GM18511 (cell line): Measurements from ENCODE around the gene CCDC190.
"Not testable (repeated sequence)": the region's sequence is repeated elsewhere in the genome, so short reads cannot be mapped to it uniquely, and the experiment has no call there.

Experiments used
- ATAC-seq: cut with Tn5 transposase; IDR thresholded peaks from one replicate; pipeline ENCODE4 v1.9.1; 2021; ENCODE audit warnings: mild to moderate bottlenecking, moderate library complexity; ENCODE audit not compliant: unreplicated experiment

The CCDC190 gene

DNA sequence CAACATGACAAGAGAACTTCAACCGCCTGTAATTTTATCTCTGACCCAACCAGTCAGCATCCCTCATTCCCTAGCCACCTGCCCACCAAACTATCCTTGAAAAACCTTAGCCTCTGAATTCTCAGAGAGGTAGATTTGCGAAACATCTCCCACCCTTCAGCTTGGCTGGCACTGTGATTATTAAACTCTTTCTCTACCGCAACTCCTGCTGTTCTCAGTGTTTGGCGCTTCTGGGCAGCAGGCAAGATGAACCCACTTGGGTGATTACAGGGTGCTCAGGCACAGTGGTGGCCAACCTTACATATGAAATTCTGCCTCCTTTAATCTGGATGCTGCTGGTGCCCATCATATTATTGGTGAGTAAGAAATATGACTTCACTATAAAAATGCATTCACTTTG lies 22.1 kb downstream of the CCDC190 start:
- ATAC-seq = no peak

DNA sequence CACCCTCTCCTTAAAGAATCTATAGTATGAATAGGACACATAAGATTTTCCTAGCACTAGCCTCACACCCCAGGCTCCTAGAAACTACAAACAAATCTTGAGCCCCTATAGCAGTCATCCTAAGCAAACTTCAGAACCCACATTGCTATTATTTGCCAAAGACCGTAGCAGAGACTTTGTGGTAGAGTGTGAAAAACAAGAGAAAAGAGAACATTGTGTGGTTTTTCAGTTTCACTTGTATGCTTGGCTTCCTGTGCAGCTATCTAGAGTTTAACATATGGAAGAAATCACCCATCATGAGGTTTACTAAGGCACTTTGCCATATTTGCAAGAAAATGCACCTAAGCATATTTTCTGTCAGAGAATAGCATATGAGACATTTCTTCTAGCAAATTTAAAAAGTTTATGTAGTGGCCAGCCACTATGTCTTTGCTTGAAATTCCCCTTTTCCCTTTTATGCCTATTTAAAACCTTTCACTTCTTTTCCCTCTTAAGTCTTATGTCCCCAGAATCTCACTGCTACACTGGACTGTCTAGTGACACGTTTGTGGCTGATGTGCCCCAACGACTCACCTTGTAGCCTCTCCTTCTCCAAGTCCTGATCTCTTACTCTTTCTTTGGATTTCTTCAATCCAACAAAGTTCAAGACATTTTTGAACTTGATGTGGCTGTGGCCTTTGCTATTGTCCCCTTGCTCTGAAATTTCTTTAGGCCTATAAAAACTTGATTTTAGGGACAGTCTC lies 25.6 kb downstream of the CCDC190 start:
- peak; percentile 96 for ATAC-seq

DNA sequence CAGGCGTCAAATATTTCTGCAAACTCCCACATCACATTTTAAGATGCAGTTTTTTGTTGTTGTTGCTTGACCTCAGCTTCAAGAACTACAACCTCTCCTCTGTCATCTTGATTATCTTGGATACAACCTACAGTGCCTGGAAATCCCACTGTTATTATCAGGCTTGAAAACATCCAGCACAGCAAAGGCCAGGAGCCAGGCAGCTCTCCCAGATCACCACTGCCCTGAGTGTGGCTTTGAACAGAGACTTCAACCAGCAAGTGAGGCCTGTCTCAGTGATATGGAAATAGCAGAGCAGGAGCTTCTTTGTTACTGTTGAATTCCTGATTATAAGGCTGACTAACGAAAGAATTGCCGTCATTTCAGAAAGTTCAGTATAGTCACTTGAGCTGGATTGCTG lies 28.5 kb downstream of the CCDC190 start:
- no peak for ATAC-seq

DNA sequence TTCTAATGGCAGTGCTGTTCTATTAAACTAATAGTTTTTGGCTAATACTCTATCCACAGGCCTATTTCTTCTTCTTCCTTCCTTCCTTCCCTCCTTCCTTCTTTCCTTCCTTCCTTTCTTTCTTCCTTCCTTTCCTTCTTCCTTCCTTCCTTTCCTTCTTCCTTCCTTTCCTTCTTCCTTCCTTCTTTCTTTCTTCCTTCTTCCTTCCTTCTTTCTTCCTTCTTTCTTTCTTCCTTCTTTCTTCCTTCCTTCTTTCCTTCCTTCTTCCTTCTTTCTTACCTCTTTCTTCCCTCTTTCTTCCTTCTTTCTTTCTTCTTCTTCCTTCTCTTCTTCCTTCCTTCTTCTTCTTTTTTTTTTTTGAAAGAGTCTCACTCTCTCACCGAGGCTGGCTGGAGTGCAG lies 31.7 kb downstream of the CCDC190 start:
- no peak for ATAC-seq

DNA sequence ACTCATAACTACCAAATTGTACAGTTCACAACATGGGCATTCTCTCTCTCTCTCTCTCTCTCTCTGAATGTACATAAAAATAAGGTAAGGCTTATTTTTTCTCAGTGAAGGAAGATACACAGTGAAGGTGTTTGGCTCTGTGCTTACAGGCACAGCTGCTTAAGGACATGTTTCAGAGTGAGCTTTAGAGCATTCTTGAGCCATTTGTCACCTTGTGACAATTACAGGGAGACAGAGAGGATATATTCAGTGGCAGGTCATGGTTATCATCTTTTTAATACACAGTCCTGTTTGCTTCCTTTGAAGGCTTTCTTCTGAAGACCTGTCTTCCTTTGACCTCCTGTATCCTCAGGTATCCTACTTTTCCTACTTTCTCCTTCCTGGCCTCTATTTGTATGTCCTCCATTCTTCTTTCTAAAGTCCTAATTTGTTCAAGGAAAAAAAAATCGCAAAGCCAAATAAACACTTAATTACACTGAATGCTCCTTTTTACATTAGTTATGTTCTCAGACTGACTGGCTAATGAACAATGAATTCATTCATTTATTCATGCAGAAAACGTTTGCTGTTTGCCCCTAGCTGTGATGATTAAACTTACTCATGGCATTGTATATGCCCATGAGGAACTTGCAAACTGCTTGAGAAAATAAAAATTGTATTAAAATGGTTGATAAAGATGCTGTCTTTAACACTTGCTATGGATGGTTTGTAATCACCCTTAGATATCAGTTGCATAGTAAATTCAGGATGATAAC lies 37.0 kb downstream of the CCDC190 start:
- ATAC-seq = no peak

DNA sequence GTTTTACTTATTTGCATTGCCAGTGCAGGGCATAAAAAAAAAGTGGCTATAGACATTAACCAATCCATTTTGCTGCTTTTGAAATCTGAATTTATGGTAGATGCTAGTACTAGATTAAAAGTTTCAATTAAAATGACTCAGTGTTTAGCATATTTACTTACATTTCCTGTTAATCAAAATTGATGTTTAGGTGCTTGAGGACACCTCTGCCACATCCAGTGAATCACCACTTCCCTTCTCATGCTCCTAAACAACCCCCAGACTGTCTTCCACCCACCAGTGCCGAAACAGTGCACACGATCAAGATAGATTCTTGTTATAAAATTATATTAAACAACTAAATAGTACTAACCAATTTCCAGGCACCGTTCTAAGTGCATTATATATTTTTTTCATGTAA lies 37.7 kb downstream of the CCDC190 start:
- ATAC-seq = no peak

DNA sequence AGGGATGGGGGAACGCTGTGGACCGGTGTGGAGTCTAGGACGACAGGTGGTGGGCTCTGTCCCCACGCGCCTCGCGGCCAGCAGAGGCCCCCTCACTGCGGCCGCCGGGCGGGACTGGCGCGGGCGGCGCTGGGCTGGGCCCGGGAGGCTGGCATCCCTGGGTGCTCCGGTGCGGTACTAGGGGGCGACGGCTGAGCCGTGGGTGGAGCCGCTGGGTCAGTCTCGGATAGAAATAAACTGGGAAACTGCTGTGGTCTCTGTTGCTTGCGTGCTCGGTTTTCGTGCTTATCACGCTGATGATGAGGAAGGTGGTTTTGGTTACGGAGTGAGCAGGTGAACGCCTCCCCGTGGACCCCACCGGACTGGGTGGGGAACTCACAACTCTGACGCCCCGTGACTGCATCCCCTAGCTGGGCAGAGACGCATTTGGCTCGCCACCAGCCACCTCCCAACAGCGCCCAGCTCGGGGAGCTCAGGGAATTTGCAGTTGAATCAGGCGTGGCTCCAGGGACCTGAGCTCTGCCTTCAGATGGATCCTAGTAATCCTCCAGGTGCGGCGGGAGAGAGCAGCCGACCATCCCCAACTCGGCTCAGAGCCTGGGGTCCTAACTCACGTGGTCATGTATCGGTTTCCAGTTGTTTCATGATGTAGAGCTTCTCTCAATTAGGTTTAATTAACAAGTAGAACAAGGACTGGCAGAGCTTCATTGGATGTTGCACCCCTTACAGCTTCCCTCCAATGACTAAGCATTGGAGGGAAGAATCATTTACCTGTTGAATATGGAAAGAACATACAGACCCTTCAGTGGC lies 38.4 kb downstream of the CCDC190 start:
- ATAC-seq = no peak

DNA sequence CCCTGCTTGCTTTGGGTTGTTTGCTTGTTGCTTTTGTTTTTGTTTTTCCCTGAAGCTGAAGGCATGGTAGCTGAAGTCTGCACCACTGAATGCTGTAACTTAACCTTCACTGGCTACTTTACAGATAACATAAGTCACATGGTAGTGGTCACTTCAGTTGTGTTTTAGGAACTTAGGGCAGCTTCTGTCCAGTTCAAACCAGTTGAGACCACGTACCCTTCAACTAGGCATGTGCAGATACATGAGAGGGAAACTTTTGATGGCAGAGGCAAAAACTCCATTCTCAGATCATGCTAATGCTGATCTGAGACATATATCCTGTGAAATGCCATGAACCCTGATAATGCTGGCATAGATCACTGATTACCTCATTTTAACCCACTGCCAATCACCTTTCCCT lies 42.3 kb downstream of the CCDC190 start:
- not testable (repeated sequence) for ATAC-seq

DNA sequence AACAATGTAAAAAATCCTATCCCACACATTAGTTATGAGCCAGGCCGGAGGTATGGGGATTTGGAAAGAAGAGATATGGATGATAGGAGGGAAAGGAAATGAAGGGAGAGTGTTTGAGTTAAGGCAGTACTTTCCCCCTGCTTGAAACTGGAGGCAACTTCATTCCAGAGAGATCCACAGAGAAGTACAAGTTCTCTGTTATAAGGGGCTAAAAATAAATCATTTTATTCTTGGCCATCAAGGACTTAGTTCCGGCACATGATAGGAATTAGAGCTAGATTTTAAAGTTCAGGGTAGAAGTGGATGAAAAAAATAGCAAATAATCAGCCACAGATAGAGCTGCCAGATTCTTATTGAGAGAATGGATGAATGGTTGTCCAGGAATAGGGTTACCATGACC lies 42.8 kb downstream of the CCDC190 start:
- not testable (repeated sequence) for ATAC-seq

DNA sequence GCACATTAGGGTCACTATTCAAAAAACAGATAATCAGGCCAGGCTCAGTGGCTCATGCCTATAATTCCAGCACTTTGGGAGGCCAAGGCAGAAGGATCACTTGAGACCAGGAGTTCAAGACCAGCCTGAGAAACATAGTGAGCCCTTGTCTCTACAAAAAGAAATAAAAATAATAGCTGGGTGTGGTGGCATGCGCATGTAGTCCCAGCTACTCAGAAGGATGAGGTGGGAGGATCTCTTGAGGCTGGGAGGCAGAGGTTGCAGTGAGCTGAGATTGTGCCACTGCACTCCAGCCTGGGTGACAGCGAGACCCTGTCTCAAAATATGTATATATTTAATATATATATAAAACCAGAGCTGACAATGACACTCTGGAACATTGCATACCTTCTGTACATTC lies 48.6 kb downstream of the CCDC190 start:
- not testable (repeated sequence) for ATAC-seq

DNA sequence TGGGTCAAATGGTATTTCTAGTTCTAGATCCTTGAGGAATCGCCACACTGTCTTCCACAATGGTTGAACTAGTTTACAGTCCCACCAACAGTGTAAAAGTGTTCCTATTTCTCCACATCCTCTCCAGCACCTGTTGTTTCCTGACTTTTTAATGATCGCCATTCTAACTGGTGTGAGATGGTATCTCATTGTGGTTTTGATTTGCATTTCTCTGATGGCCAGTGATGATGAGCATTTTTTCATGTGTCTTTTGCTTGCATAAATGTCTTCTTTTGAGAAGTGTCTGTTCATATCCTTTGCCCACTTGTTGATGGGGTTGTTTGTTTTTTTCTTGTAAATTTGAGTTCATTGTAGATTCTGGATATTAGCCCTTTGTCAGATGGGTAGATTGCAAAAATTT lies 53.5 kb downstream of the CCDC190 start:
- not testable (repeated sequence) for ATAC-seq
